ENCODE data around the gene TBC1D9.

Gene TBC1D9

GRCh38 chr4:140661550-140661949 lies 94.6 kb downstream of the TBC1D9 start:
- no peak overlapping the region for H3K27ac ChIP-seq
- TF ChIP-seq ZFX (IDR thresholded peaks at IDR 0.05; ENCODE audit: borderline replicate concordance) = no peak
- no peak for TF ChIP-seq CTCF (IDR thresholded peaks at IDR 0.05)

- H3K27ac ChIP-seq = no peak overlapping the region
- TF ChIP-seq CTCF (IDR thresholded peaks at IDR 0.05) (no peak), ZFX (IDR thresholded peaks at IDR 0.05; ENCODE audit: borderline replicate concordance) (no peak)
These were observed 96.1 kb downstream of the TBC1D9 start for GRCh38 chr4:140659943-140660700.

- TF ChIP-seq CTCF (IDR thresholded peaks at IDR 0.05) (no peak), ZFX (IDR thresholded peaks at IDR 0.05; ENCODE audit: borderline replicate concordance) (no peak)
- H3K27ac ChIP-seq = no peak overlapping the region
These were observed 101.7 kb downstream of the TBC1D9 start for GRCh38 chr4:140654495-140654814.

GRCh38 chr4:140653718-140654494 lies 102.3 kb downstream of the TBC1D9 start:
- no peak for TF ChIP-seq ZFX (IDR thresholded peaks at IDR 0.05; ENCODE audit: borderline replicate concordance)
- no peak for TF ChIP-seq CTCF (IDR thresholded peaks at IDR 0.05)
- no peak overlapping the region for H3K27ac ChIP-seq

GRCh38 chr4:140652601-140653000 lies 103.6 kb downstream of the TBC1D9 start:
- no peak for TF ChIP-seq ZFX (IDR thresholded peaks at IDR 0.05; ENCODE audit: borderline replicate concordance)
- no peak for TF ChIP-seq CTCF (IDR thresholded peaks at IDR 0.05)
- H3K27ac ChIP-seq = no peak overlapping the region

GRCh38 chr4:140648716-140649308 lies 107.4 kb downstream of the TBC1D9 start:
- TF ChIP-seq ZFX (IDR thresholded peaks at IDR 0.05; ENCODE audit: borderline replicate concordance) = no peak
- no peak for TF ChIP-seq CTCF (IDR thresholded peaks at IDR 0.05)
- no peak overlapping the region for H3K27ac ChIP-seq

Measured in 22Rv1 (cell line).